Stimulated activated CD8-positive, alpha-beta memory T cell treated with anti-CD3 and anti-CD28 coated beads, Interleukin-7, amount 100 ng/mL, for 4 hours (primary cell): ENCODE measurements around the gene LRRC3.

Experiments
- DNase-seq, 2 donors: peaks; one replicate each; pipeline ENCODE4 v3.0.0-alpha.2; 2020; ENCODE audit warnings: low read depth in 2 of 2

Gene LRRC3

DNA sequence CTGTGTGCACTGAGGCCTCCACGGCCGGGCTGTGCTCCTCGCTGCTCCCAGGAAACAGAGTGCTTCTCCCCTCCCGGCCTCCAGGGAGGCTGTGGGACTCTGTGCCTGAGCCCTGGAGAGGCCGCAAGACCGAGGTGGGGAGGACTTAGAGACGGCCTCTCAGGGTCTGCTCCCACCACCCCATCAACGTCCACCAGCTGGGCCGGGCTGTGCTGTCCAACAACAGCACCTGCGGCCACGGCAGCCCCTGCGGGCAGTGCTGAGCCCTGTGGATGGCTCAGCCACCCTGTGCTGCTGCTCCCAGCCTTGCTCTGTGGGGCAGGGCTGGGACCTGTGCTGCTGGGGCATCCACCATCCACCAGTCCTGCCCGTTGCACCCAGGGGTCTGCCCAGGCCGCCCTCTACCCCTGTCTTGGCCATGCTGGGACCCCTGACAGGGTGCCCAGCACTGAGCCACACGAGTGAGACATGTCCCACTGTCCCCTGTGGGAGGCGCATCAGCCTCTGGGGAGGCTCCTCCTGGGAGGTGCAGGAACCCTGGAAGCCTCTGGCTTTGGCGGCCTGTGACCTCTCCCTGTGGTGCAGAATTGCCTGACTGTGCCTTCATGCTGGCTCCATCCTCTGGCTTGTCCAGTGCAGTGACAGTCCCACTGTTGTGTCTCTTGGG lies 31.2 kb upstream of the LRRC3 start:
- DNase-seq: no peak

DNA sequence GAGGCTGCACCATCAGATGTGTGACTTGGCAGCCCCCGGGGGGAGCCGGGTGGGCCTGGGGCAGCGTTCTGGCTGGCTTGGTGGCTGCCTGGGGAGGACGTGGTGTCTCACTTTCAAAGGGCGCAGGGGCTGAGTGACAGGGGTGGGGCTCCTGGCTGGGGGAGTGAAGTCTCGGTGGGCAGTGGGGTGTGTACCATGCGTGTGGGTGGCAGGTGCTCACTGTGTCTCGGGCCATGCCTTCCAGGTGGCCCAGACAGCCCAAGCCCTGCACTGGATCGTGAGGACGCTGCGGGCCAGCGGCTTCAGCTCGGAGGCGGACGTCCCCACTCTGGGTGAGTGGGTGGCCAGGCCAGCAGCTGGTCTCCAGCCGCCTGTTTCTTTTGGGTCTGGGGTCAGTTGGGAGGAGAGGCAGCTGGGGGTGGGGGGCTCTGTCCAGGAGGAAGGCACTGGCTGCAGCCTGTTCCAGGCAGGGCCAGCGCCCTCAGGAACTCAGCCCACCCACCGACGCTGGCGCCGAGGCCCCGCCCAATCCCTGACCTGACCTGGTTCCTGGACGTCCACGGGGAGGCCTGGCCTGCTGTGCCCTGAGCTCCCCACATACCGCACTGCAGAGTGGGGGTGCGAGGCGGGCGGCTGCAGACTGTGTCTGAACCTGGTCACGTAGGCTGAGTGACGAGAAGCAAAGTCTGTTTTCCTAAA lies 30.6 kb upstream of the LRRC3 start:
- DNase-seq: no peak

- no peak for DNase-seq
These were observed 29.9 kb upstream of the LRRC3 start for GRCh38 chr21:44425307-44425894.

- no peak for DNase-seq
These were observed 29.2 kb upstream of the LRRC3 start for GRCh38 chr21:44425895-44426662.

GRCh38 chr21:44426663-44427191 lies 28.6 kb upstream of the LRRC3 start:
- no peak for DNase-seq

DNA sequence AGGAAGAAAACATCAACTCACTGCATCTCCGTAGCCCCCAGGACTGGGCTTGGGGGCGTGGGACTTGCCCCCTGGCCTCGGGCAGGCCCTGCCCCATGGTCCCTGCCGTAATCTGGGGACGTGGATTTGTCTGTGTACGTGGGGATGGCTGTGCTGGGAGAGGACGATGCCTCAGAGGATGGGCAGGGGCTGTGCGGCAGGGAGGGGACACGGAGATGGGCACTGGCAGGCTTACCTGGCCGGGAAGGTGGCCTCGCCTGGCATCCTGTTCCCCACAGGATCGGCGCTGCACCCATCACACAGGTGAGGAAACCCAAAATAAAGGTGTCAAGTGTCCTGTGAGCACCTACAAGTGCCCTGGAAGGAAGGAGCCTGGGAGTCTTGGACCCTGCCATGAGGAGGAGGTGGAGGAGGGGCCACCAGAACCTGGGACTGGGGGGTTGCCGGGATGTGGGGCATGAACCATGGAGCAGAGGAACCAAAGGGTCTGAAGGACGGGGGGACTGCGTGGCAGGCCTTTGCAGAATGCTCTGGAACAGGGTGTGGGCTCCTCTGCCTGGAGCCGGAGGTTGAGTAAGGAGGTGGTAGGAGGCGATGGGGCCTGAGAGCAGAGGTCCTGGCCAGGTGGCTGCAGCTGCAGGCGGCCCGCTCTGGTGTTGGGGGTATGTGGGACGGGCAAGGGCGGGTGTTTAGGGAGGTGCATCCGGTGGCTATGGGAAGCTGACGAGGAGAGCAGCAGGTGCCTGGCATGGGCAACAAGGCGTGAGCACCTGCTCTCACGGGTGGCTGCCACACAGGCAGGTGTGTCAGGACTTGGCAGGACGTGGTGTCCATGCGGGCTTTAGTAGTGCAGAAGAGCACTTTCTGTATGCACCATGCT lies 27.8 kb upstream of the LRRC3 start:
- DNase-seq: no peak

DNA sequence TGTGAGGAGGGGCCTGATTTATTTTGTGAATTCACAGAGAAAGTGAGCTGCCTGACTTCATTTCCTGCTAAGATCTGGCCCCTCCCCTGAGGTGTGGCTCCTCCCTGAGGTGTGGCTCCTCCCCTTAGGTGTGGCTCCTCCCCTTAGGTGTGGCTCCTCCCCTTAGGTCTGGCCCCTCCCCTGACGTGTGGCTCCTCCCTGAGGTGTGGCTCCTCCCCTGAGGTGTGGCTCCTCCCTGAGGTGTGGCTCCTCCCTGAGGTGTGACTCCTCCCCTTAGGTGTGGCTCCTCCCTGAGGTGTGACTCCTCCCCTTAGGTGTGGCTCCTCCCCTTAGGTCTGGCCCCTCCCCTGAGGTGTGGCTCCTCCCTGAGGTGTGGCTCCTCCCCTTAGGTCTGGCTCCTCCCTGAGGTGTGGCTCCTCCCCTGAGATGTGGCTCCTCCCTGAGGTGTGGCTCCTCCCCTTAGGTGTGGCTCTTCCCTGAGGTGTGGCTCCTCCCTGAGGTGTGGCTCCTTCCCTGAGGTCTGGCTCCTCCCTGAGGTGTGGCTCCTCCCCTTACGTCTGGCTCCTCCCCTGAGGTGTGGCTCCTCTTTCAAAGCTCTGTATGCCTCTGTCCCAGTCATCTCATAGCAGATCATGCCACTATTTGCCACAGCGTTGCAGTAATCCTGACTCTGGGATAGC lies 26.9 kb upstream of the LRRC3 start:
- DNase-seq: peak in 1 of 2 donors; percentile 16

GRCh38 chr21:44429894-44430293 lies 25.4 kb upstream of the LRRC3 start:
- no peak for DNase-seq

- DNase-seq: no peak
These were observed 24.0 kb upstream of the LRRC3 start for GRCh38 chr21:44431300-44431699.

- no peak for DNase-seq
These were observed 22.2 kb upstream of the LRRC3 start for GRCh38 chr21:44432841-44433790.

GRCh38 chr21:44433791-44434567 lies 21.3 kb upstream of the LRRC3 start:
- DNase-seq: no peak

GRCh38 chr21:44434568-44434925 lies 20.8 kb upstream of the LRRC3 start:
- no peak for DNase-seq

DNA sequence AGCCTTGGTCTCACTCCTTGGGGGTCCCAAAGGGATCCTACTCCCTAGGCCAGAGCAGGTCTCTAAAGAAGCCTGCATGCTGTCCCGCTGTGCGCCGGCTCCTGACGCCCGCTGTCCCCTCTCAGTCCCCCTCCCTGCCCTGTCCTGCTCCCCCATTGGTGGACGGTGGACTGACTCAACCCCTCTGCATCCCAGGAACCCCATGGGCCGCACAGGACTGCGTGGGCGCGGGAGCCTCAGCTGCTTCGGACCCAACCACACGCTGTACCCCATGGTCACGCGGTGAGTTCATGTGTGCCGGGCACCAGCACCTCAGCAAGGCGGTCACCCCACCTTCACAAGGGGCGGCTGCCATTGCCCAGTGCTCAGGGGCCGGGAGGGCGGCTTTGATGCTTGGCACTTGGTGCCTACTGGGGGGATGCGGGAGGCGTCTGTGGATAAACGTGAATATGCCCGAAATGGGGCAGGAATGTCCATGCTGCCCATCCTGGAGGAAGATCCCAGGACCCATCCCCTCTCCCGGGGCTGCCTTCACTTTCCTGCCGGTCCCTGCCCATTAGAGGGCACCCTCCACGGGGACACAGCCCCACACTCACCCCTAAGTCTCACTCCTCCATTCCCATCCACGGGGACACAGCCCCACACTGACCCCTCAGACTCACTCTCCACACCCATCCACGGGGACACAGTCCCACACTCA lies 20.2 kb upstream of the LRRC3 start:
- DNase-seq: no peak

DNA sequence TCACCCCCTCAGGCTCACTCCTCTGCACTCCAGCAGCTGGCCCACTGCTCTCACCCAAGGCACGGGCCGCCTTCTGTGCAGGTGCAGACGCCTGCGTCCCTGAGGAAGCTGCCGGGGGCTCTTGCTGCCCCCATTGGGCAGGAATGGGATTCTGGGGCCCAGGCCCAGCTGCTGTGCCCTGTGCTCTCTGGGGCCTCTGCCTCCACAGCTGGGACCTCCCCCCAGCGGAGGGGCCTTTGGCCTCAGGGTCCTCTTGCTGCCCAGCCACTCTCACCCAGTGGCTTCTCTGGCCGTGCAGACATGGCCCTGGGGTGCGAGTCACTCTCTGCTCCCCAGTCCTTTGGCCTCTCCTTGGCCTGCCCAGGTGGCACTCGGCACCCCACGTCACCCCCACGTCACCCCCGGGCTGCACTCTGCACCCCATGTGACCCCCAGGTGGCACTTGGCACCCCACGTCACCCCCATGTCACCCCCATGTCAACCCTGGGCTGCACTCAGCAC lies 19.1 kb upstream of the LRRC3 start:
- DNase-seq: no peak

DNA sequence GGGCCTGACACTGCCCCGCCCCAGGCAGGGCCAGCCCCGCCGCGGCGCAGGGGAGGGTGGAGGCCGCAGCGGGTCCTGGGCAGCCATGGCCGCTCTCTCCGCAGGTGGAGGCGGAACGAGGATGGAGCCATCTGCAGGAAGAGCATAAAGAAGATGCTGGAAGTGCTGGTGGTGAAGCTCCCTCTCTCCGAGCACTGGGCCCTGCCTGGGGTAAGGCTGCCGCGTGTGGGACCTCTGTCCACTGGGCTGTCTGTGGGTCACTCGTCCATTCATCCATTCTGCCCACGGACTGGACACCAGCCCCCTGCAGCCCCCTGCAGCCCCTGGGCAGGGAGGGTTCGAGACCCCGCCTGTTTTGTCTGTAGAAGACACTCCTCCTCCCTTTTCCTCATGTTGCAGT lies 18.4 kb upstream of the LRRC3 start:
- no peak for DNase-seq

GRCh38 chr21:44437371-44437695 lies 18.0 kb upstream of the LRRC3 start:
- DNase-seq: no peak

DNA sequence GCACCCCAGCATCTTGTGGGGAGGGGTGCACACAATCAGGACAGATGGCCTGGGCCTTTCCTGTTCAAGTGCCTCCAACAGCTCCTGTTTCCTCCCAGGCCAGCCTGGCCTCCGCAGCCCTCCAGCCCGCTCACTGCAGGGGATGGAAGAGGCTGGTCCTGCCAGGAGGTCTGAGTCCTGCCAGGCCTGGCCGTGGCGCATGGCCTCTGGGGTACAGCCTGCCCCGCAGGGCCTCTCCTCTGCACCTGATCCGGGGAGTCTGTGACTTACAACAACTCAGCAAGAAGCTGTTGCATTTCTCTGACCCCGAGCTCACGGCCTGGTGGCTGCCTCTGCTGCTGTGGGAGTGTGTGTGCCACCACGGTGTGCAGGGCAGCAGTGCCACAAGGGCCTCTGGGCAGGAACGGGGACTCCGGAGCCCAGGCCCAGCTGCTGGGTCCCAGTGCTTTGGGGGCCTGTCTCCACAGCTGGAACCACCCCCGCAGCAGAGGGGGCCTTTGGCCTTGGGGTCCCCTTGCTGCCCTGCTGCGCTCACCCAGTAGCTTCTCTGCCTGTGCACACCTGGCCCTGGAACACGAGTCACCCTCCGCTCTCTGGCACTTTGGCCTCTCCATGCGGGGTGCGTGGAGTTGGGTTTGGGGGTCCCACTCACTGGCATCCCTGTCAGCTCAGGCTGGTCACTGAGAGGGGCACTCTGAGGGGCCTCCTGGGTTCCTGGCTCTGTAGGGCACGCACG lies 17.4 kb upstream of the LRRC3 start:
- DNase-seq: no peak
